Measurements from ENCODE around the gene CCDC184. TPM values are rescaled to one million over a fixed set of nuclear protein-coding genes. Genes with fewer than 3 reads are reported as not detected.
"Not testable (repeated sequence)": the region's sequence is repeated elsewhere in the genome, so short reads cannot be mapped to it uniquely, and the experiment has no call there.

CCDC184 gene
- total RNA-seq, 1 donor from 2014 or later = 0.12 TPM

- peaks cover 38% of the 10 kb centered on the region for H3K36me3 Mint-ChIP-seq (ENCODE audit: insufficient read depth)
- no peak overlapping the region for H3K27ac Mint-ChIP-seq
- DNase-seq (ENCODE audit: low spot score, unreplicated experiment) = no peak
- TF ChIP-seq CTCF (IDR thresholded peaks at IDR 0.05; ENCODE audit: unreplicated experiment) = no peak
- H3K9me3 Mint-ChIP-seq (ENCODE audit: low read depth) = peaks cover 44% of the 10 kb centered on the region
- peaks cover 10% of the 10 kb centered on the region for H3K4me1 Mint-ChIP-seq (ENCODE audit: low read depth)
- no peak overlapping the region for H3K4me3 Mint-ChIP-seq (ENCODE audit: low read depth)
- no peaks in the 10 kb centered on the region for H3K27me3 Mint-ChIP-seq
Observed at GRCh38 chr12:48202766-48203165, 19.3 kb downstream of the CCDC184 start.

- no peak for DNase-seq (ENCODE audit: low spot score, unreplicated experiment)
- peaks cover 48% of the 10 kb centered on the region for H3K9me3 Mint-ChIP-seq (ENCODE audit: low read depth)
- peaks cover 38% of the 10 kb centered on the region for H3K36me3 Mint-ChIP-seq (ENCODE audit: insufficient read depth)
- peaks cover 10% of the 10 kb centered on the region for H3K4me1 Mint-ChIP-seq (ENCODE audit: low read depth)
- no peak within 1 kb of the TSS for H3K27ac Mint-ChIP-seq
- TF ChIP-seq CTCF (IDR thresholded peaks at IDR 0.05; ENCODE audit: unreplicated experiment) = no peak
- H3K27me3 Mint-ChIP-seq = no peaks in the 10 kb centered on the region
- H3K4me3 Mint-ChIP-seq (ENCODE audit: low read depth) = no peak within 1 kb of the TSS
Observed at GRCh38 chr12:48203192-48203591, 19.7 kb downstream of the CCDC184 start, which contains the start of gene OR10AD1. OR10AD1 (minus strand) TSS chr12:48203292; CDS start chr12:48203292, 0 bp downstream.

- H3K4me3 Mint-ChIP-seq (ENCODE audit: low read depth); DNase-seq (ENCODE audit: low spot score, unreplicated experiment); H3K27ac Mint-ChIP-seq; H3K4me1 Mint-ChIP-seq (ENCODE audit: low read depth): not testable (repeated sequence)
- H3K9me3 Mint-ChIP-seq (ENCODE audit: low read depth) = peaks cover 26% of the 10 kb centered on the region
- H3K36me3 Mint-ChIP-seq (ENCODE audit: insufficient read depth) = peaks cover 20% of the 10 kb centered on the region
- H3K27me3 Mint-ChIP-seq = peaks cover 13% of the 10 kb centered on the region
Observed at GRCh38 chr12:48209495-48209894, 26.1 kb downstream of the CCDC184 start.

GRCh38 chr12:48216785-48217184, 33.3 kb downstream of the CCDC184 start:
- H3K27me3 Mint-ChIP-seq = peaks cover 23% of the 10 kb centered on the region
- no peak for DNase-seq (ENCODE audit: low spot score, unreplicated experiment)
- H3K4me1 Mint-ChIP-seq (ENCODE audit: low read depth) = peaks cover 6% of the 10 kb centered on the region
- H3K9me3 Mint-ChIP-seq (ENCODE audit: low read depth) = no peaks in the 10 kb centered on the region
- no peak for TF ChIP-seq CTCF (IDR thresholded peaks at IDR 0.05; ENCODE audit: unreplicated experiment)
- H3K4me3 Mint-ChIP-seq (ENCODE audit: low read depth) = no peak overlapping the region
- no peak overlapping the region for H3K27ac Mint-ChIP-seq
- no peaks in the 10 kb centered on the region for H3K36me3 Mint-ChIP-seq (ENCODE audit: insufficient read depth)

- Mint-ChIP-seq H3K4me3 (ENCODE audit: low read depth) (no peak overlapping the region), H3K27me3 (peaks cover 17% of the 10 kb centered on the region), H3K4me1 (ENCODE audit: low read depth) (no peaks in the 10 kb centered on the region), H3K9me3 (ENCODE audit: low read depth) (no peaks in the 10 kb centered on the region), H3K36me3 (ENCODE audit: insufficient read depth) (no peaks in the 10 kb centered on the region), H3K27ac (no peak overlapping the region)
- no peak for TF ChIP-seq CTCF (IDR thresholded peaks at IDR 0.05; ENCODE audit: unreplicated experiment)
- DNase-seq (ENCODE audit: low spot score, unreplicated experiment) = no peak
Observed at GRCh38 chr12:48219631-48220030, 36.2 kb downstream of the CCDC184 start.

GRCh38 chr12:48220701-48221100, 37.3 kb downstream of the CCDC184 start:
- Mint-ChIP-seq H3K27ac (no peak overlapping the region), H3K4me3 (ENCODE audit: low read depth) (no peak overlapping the region), H3K27me3 (peaks cover 18% of the 10 kb centered on the region), H3K9me3 (ENCODE audit: low read depth) (no peaks in the 10 kb centered on the region), H3K36me3 (ENCODE audit: insufficient read depth) (no peaks in the 10 kb centered on the region), H3K4me1 (ENCODE audit: low read depth) (no peaks in the 10 kb centered on the region)
- TF ChIP-seq CTCF (IDR thresholded peaks at IDR 0.05; ENCODE audit: unreplicated experiment) = no peak
- DNase-seq (ENCODE audit: low spot score, unreplicated experiment) = no peak
